ENCODE results near the gene UTF1.
"Not testable (repeated sequence)": the region's sequence is repeated elsewhere in the genome, so short reads cannot be mapped to it uniquely, and the experiment has no call there.

UTF1 gene

DNA sequence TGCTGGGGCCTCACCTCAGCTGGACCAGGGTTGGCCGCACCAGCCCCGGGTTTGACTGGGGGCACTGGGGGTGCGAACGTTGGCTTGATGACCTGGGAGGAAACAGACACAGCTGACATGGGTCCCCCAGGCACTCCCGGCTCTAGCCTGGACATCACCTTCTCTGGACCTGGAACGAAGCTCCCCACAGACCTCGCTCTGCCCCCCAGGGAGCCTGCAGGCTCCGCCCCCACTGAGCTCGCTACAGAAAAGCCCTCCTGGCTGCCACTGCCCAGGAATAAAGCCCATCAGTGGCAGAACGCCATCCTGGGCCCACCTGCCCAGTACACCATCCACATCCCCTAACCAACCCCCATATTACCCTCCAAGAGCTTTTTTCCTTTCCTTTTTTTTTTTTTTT lies 33.7 kb downstream of the UTF1 start:
- TF ChIP-seq, protein P1, sequence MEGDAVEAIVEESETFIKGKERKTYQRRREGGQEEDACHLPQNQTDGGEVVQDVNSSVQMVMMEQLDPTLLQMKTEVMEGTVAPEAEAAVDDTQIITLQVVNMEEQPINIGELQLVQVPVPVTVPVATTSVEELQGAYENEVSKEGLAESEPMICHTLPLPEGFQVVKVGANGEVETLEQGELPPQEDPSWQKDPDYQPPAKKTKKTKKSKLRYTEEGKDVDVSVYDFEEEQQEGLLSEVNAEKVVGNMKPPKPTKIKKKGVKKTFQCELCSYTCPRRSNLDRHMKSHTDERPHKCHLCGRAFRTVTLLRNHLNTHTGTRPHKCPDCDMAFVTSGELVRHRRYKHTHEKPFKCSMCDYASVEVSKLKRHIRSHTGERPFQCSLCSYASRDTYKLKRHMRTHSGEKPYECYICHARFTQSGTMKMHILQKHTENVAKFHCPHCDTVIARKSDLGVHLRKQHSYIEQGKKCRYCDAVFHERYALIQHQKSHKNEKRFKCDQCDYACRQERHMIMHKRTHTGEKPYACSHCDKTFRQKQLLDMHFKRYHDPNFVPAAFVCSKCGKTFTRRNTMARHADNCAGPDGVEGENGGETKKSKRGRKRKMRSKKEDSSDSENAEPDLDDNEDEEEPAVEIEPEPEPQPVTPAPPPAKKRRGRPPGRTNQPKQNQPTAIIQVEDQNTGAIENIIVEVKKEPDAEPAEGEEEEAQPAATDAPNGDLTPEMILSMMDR (IDR thresholded peaks at IDR 0.05; ENCODE audit: low read depth, low read length) = no peak
- no peak for DNase-seq (ENCODE audit: extremely low read depth, low read depth)

- TF ChIP-seq, protein P1 (IDR thresholded peaks at IDR 0.05; ENCODE audit: low read depth, low read length) = no peak
- DNase-seq (ENCODE audit: extremely low read depth, low read depth) = no peak
Measured at GRCh38 chr10:133264461-133264860, 34.4 kb downstream of the UTF1 start.

GRCh38 chr10:133265052-133265451 lies 35.0 kb downstream of the UTF1 start:
- not testable (repeated sequence) for DNase-seq (ENCODE audit: extremely low read depth, low read depth)

GRCh38 chr10:133266056-133266795 lies 36.2 kb downstream of the UTF1 start:
- no peak for DNase-seq (ENCODE audit: extremely low read depth, low read depth)
- TF ChIP-seq, protein P1 (IDR thresholded peaks at IDR 0.05; ENCODE audit: low read depth, low read length) = no peak

DNA sequence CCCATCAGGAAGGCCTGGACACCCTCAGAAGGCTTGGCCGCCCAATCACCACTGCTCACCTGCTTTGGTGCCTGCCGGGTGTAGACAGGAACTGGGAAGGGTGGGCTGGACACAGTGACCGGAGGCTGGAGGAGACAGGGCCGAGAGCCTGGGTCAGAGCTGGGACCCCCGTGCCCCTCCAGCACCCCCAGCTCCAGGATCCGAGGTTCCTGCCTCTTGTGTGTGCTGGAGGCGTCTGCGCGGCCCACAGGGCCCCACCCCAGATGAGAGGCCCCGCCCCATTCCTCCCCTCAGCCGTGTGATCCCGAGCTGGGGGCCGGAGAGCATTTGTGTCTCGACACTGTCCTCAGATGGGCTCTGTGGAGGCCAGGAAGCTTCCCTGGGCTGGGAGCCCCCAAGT lies 37.3 kb downstream of the UTF1 start:
- TF ChIP-seq, protein P1 (IDR thresholded peaks at IDR 0.05; ENCODE audit: low read depth, low read length) = no peak
- DNase-seq (ENCODE audit: extremely low read depth, low read depth) = no peak

DNA sequence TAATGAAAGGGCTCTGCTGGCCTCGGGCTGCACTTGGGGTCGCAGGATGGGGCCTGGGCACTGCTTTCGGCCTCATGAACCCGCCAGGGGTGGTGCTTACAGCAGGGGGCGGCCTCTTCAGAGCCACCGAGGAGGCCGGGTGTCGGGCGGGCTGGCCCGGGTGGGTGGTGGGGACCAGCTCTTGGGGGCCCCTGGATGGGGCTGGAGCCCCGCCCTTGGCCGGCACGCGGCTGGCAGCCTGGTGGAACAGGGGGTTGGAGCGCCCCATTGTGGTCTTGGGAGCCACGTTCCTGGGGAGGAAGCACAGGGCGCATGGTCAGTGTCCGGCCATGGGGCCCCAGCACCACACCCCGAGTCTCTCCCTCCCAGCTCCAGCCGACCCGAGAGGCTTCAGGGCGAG lies 37.8 kb downstream of the UTF1 start:
- TF ChIP-seq, protein P1 (IDR thresholded peaks at IDR 0.05; ENCODE audit: low read depth, low read length) = no peak
- no peak for DNase-seq (ENCODE audit: extremely low read depth, low read depth)

DNA sequence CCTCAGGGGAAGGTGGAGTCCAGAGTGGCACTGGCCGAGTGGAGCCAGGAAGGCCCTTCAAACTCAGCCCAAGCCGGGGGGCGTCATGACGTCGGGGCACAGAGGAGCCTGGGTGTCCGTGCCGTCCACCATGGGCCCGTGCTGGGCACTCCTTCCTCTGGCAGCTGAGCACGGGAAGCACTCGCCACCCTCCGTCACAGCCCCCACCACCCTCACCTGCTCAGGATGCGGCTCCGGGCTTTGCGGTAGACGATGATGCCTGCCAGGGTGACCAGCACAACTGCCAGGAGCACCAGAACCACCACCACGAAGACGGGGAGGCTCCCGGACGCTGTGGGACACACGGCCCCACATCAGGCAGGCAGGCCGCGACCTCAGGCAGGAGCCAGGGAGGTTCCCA lies 38.5 kb downstream of the UTF1 start:
- DNase-seq (ENCODE audit: extremely low read depth, low read depth) = no peak

More for the DNA sequence above, 38.5 kb downstream of the UTF1 start:
- TF ChIP-seq, protein P1 (IDR thresholded peaks at IDR 0.05; ENCODE audit: low read depth, low read length) = no peak
